GM18505 (cell line): ENCODE data around the gene UGT1A3.

ENCODE experiments used
- ATAC-seq: cut with Tn5 transposase; IDR thresholded peaks from one replicate; pipeline ENCODE4 v1.9.1; 2021; ENCODE audit not compliant: unreplicated experiment
- POLR2A ChIP-seq: IDR thresholded peaks from 4 replicates; pipeline ENCODE4 v1.6.1; 2011; ENCODE audit warnings: borderline replicate concordance; ENCODE audit not compliant: insufficient read depth, insufficient read length; ENCODE audit errors: extremely low read depth

Gene UGT1A3

GRCh38 chr2:233758141-233758540, 29.3 kb downstream of the UGT1A3 start:
- ATAC-seq: no peak

GRCh38 chr2:233758849-233759248, 30.0 kb downstream of the UGT1A3 start:
- no peak for ATAC-seq
- no peak for TF ChIP-seq POLR2A

More at GRCh38 chr2:233758141-233758540, 29.3 kb downstream of the UGT1A3 start:
- TF ChIP-seq POLR2A: no peak

- no peak for TF ChIP-seq POLR2A
- ATAC-seq: no peak
Measured at GRCh38 chr2:233760043-233760442, 31.2 kb downstream of the UGT1A3 start, which contains the start of gene UGT1A1. TSS of gene UGT1A1 (plus strand) at chr2:233760270. CDS start at chr2:233760288, 18 bp downstream.

DNA sequence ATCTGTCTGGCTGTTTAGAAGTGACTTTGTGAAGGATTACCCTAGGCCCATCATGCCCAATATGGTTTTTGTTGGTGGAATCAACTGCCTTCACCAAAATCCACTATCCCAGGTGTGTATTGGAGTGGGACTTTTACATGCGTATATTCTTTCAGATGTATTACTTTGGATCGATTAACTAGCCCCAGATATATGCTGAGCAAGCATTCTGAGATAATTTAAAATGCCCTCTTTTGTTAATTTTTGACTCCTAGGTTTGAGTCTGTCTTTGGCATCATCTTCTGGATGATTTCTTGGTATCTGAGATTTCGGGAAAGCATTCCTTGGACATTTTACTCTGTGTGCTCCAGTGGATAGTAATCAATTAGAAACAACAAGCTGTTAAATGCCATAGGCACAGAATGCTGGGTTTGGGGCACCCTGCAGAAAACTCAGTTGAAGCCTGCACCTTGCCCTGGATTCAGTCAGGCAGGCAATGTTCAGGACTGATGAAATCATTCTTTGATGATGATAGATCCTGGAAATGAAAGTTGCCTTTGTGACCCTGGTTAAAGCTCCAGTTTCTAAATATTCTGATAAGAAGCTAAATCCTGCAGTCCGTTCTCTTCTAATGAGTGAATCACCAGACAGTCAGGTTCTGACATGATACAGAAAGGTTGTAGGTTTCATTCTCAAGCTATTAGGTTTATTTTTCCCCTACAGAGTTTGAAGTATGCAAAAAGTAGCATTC, 32.4 kb downstream of the UGT1A3 start:
- no peak for ATAC-seq
- no peak for TF ChIP-seq POLR2A

DNA sequence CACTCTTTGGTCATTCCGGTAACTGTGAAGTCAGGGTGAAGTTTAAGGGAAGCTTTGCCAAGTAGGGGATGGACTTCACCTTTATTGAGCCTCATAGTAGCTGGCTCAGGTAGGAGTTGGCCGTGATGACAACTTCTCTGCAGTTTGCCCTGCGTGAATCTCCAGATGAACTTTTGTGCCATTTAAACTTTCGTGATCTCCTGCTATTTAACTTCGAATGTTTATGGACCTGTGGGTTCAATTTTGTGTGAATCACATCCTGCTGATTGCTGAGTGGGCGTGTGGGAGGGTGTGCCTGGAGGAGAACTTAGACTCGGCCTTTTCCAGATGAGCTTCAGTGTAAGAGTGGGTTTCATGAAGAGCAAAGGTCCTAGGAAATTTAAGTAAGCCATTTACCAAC, 35.4 kb downstream of the UGT1A3 start:
- no peak for TF ChIP-seq POLR2A
- no peak for ATAC-seq

DNA sequence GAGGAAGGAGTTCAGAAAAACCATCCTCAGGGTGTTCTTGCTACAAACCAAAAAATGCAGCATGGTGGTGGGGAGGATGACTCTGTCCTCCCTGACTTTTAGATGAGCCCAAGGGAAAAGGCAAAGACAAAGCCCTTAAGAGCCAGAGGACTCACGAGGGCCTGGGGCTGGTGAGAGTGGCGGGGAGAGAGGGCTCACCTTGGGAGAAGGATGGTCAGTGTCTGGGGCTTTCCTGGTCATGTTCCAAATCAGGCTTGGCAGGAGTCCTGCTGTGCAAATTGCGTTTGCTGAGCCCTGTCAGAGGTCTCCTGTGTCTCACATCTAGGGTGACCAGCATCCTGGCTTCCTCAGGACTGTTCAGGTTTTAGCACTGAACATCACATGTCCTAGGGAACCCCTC, 35.9 kb downstream of the UGT1A3 start:
- TF ChIP-seq POLR2A: no peak
- no peak for ATAC-seq

- no peak for ATAC-seq
- TF ChIP-seq POLR2A: no peak
Measured at GRCh38 chr2:233766416-233766815, 37.6 kb downstream of the UGT1A3 start.

DNA sequence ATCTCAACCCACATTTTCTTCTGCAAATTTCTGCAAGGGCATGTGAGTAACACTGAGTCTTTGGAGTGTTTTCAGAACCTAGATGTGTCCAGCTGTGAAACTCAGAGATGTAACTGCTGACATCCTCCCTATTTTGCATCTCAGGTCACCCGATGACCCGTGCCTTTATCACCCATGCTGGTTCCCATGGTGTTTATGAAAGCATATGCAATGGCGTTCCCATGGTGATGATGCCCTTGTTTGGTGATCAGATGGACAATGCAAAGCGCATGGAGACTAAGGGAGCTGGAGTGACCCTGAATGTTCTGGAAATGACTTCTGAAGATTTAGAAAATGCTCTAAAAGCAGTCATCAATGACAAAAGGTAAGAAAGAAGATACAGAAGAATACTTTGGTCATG, 39.2 kb downstream of the UGT1A3 start:
- no peak for ATAC-seq
- TF ChIP-seq POLR2A: no peak

DNA sequence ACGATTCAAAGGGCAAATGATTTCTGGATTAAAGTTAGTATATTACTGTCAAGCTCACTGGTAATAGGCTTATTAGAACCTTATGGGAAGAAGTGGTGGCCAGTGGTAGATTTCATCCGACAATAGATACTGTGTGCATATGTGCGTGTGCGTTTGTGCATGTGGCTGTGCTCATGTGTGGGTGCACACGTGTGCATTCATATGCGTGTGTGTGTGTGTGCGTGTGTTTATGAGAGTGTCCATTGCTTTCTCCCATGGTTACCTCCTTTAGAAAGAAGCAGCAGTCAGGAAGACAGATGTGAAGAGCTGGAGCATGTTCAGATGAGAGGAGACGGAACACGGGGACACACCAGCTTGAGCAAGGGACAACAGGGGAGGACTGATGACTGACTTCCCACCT, 40.4 kb downstream of the UGT1A3 start:
- ATAC-seq: no peak
- no peak for TF ChIP-seq POLR2A

DNA sequence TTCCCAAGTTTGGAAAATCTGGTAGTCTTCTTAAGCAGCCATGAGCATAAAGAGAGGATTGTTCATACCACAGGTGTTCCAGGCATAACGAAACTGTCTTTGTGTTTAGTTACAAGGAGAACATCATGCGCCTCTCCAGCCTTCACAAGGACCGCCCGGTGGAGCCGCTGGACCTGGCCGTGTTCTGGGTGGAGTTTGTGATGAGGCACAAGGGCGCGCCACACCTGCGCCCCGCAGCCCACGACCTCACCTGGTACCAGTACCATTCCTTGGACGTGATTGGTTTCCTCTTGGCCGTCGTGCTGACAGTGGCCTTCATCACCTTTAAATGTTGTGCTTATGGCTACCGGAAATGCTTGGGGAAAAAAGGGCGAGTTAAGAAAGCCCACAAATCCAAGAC, 43.3 kb downstream of the UGT1A3 start:
- no peak for TF ChIP-seq POLR2A

GRCh38 chr2:233772583-233772982, 43.7 kb downstream of the UGT1A3 start:
- no peak for ATAC-seq
- no peak for TF ChIP-seq POLR2A

More for the DNA sequence above, 43.3 kb downstream of the UGT1A3 start:
- ATAC-seq: no peak

DNA sequence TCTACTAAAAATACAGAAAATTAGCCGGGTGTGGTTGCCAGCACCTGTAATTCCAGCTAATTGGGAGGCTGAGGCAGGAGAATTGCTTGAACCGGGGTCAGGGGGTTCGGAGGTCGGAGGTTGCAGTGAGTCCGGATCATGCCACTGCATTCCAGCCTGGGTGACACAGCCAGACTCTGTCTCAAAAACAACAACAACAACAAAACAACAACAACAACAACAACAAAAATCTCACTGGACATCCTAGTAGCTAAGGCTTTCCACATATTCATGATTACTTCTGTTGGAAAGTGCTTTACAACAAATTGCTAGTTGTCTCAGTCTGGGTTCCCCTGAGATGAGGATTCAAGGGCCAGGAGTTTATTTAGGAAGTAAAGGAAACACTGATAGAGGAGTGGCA, 45.0 kb downstream of the UGT1A3 start:
- TF ChIP-seq POLR2A: no peak
- ATAC-seq: no peak

GRCh38 chr2:233775414-233775813, 46.6 kb downstream of the UGT1A3 start:
- no peak for TF ChIP-seq POLR2A
- ATAC-seq: no peak

DNA sequence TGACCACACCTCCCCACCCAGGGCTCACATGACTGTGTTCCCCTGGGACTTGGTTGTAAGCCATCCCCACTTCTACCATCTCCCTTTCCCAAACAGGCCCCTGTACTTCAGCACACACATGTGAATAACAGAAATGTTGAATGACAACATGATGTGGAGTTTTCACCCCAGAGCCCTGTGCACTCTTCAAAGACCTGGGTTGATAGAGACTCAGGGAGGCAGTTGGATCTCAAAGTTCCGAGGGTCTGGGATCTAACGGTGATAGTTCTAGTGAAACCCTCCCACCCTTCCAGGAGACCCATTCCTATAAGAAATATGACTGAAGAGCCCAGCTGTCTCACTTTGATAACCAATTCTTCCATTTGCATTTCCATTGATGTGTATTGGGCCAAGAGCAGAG, 49.2 kb downstream of the UGT1A3 start, which contains the start of gene MROH2A:
Gene MROH2A, plus strand, starts transcription at position 301 of the 400 bp plus-strand sequence. CDS start 1,029 bp downstream, outside the sequence.
- no peak for ATAC-seq
- TF ChIP-seq POLR2A: no peak
